K562 (cell line): ENCODE data around the gene KIF9. TPM values are rescaled to one million over a fixed set of nuclear protein-coding genes. Genes with fewer than 3 reads are reported as not detected.

Experiments
- ETV6 ChIP-seq, 3 experiments: fragments of 150-350 bp in 1 of 3; sonication (generic) in 1 of 3; formaldehyde crosslinking in 1 of 3; IDR thresholded peaks; 2 replicates each; pipeline versions ENCODE4 v1.6.1 to v1.8.0; 2014 to 2022; ENCODE audit warnings: borderline replicate concordance in 2 of 3, low read depth in 2 of 3, antibody characterized with exemption in 1 of 3, low read length in 1 of 3, mild to moderate bottlenecking in 1 of 3, missing genetic modification reagents in 1 of 3
- HNRNPK ChIP-seq: fragments of 200-400 bp; formaldehyde crosslinking; IDR thresholded peaks from one replicate; pipeline ENCODE4 v1.6.1; 2018; ENCODE audit warnings: mild to moderate bottlenecking, low read depth, low read length; ENCODE audit not compliant: poor library complexity, severe bottlenecking
- NFIC ChIP-seq: fragments of 450-650 bp; IDR thresholded peaks from 2 replicates; pipeline ENCODE4 v1.6.1; 2017; ENCODE audit warnings: mild to moderate bottlenecking, inconsistent platforms
- PML ChIP-seq: IDR thresholded peaks from 2 replicates; pipeline ENCODE4 v1.6.1; 2012; ENCODE audit warnings: low read length, inconsistent platforms
- POLR3G ChIP-seq: IDR thresholded peaks from 2 replicates; pipeline ENCODE4 v1.6.1; 2011; ENCODE audit not compliant: insufficient read length, insufficient replicate concordance; ENCODE audit errors: extremely low read depth
- PRMT5 ChIP-seq: sonication (generic); formaldehyde crosslinking; IDR thresholded peaks from 2 replicates; pipeline ENCODE4 v1.5.0; 2020; ENCODE audit warnings: missing genetic modification reagents
- SNIP1 ChIP-seq: fragments of 450-650 bp; IDR thresholded peaks from 2 replicates; pipeline ENCODE4 v1.7.1; 2017; ENCODE audit warnings: low read depth, mild to moderate bottlenecking
- TCFL5 ChIP-seq: fragments of 250-450 bp; sonication (Bioruptor Pico); conservative IDR thresholded peaks from 2 replicates; pipeline ENCODE4 v1.6.1; 2021; ENCODE audit warnings: mild to moderate bottlenecking, moderate library complexity, matching md5 sums
- polyA plus RNA-seq, 8 experiments: library from polyadenylated mRNA; depleted of rRNA in 4 of 8; stranded (reverse) in 5 of 8; unstranded in 3 of 8; fragments of >200 nt; fragmentation: Nextera tagmentation in 2 of 8; fragmentation: Illumina TruSeq in 1 of 8; extraction: Ambion mirVana in 2 of 8; extraction: Trizol in 1 of 8; gene quantifications; 2 replicates each; pipeline versions ENCODE4 v1.2.1 to v1.2.3, GENCODE V29; 2011 to 2014; ENCODE audit warnings: inconsistent platforms in 1 of 8, missing spikeins in 1 of 8
- total RNA-seq, 7 experiments: library from RNA; depleted of rRNA in 6 of 7; stranded (reverse); fragments of >200 nt in 6 of 7; fragmentation: Illumina TruSeq in 2 of 7; extraction: Trizol in 2 of 7; gene quantifications; 2 replicates each; pipeline versions ENCODE4 v1.2.1 to v1.2.3, GENCODE V29; 2011 to 2021; ENCODE audit warnings: low replicate concordance in 1 of 7
- TF ChIP-seq, protein P1 (sequence below): fragments of 250-450 bp; sonication (Bioruptor Pico); IDR thresholded peaks from 2 replicates; pipeline ENCODE4 v1.4.0; 2020
- TF ChIP-seq, protein P2 (sequence below): sonication (generic); formaldehyde crosslinking; IDR thresholded peaks from 2 replicates; pipeline ENCODE4 v1.8.0; 2022; ENCODE audit warnings: mild to moderate bottlenecking, missing genetic modification reagents
- TF ChIP-seq, protein P3 (sequence below): fragments of 250-450 bp; sonication (Bioruptor Pico); IDR thresholded peaks from 2 replicates; pipeline ENCODE4 v1.8.0; 2021; ENCODE audit warnings: mild to moderate bottlenecking, moderate library complexity
- TF ChIP-seq, protein P4 (sequence below), 3 experiments: IDR thresholded peaks in 2 of 3; conservative IDR thresholded peaks in 1 of 3; 2 replicates each; pipeline ENCODE4 v1.5.1; 2011 to 2012; ENCODE audit warnings: low read length in 3 of 3, mild to moderate bottlenecking in 3 of 3, control low read depth in 2 of 3, improper control_type of control experiment in 1 of 3, inconsistent platforms in 1 of 3, low read depth in 1 of 3, mixed read lengths in 1 of 3, moderate library complexity in 1 of 3; ENCODE audit not compliant: insufficient read depth in 2 of 3

Gene KIF9
- total and polyA plus RNA-seq, 9 of the 15 experiments (the other 6 are each of a cell fraction or from before 2014, with no cell fraction given), result 16.9 to 56.9 (median 25.0) TPM

DNA sequence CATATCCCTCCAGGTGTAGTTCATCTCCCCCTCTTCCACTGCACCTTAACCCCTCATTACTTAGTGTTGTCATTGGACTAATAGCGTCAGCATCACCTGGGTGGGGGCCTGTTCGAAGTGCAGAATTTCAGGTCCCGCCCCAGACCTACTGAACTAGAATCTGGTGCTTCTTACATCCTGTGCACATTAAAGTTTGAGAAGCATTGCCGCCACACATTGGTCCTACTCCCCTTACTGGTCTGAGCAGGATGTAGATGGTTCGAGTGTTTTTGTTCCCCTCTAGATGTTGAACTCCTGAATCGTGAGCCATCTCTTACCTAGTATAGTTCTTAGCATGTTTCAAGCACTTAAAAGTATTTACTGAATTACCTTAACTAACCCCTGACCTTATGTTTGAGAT is 13.4 kb upstream of the KIF9 start (continued):
- TF ChIP-seq, protein P1, sequence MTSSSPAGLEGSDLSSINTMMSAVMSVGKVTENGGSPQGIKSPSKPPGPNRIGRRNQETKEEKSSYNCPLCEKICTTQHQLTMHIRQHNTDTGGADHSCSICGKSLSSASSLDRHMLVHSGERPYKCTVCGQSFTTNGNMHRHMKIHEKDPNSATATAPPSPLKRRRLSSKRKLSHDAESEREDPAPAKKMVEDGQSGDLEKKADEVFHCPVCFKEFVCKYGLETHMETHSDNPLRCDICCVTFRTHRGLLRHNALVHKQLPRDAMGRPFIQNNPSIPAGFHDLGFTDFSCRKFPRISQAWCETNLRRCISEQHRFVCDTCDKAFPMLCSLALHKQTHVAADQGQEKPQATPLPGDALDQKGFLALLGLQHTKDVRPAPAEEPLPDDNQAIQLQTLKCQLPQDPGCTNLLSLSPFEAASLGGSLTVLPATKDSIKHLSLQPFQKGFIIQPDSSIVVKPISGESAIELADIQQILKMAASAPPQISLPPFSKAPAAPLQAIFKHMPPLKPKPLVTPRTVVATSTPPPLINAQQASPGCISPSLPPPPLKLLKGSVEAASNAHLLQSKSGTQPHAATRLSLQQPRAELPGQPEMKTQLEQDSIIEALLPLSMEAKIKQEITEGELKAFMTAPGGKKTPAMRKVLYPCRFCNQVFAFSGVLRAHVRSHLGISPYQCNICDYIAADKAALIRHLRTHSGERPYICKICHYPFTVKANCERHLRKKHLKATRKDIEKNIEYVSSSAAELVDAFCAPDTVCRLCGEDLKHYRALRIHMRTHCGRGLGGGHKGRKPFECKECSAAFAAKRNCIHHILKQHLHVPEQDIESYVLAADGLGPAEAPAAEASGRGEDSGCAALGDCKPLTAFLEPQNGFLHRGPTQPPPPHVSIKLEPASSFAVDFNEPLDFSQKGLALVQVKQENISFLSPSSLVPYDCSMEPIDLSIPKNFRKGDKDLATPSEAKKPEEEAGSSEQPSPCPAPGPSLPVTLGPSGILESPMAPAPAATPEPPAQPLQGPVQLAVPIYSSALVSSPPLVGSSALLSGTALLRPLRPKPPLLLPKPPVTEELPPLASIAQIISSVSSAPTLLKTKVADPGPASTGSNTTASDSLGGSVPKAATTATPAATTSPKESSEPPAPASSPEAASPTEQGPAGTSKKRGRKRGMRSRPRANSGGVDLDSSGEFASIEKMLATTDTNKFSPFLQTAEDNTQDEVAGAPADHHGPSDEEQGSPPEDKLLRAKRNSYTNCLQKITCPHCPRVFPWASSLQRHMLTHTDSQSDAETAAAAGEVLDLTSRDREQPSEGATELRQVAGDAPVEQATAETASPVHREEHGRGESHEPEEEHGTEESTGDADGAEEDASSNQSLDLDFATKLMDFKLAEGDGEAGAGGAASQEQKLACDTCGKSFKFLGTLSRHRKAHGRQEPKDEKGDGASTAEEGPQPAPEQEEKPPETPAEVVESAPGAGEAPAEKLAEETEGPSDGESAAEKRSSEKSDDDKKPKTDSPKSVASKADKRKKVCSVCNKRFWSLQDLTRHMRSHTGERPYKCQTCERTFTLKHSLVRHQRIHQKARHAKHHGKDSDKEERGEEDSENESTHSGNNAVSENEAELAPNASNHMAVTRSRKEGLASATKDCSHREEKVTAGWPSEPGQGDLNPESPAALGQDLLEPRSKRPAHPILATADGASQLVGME (CRISPR knock-in tag), result no peak
- TF ChIP-seq ETV6 (IDR thresholded peaks at IDR 0.05; ENCODE audit: borderline replicate concordance in 1 of 2, low read depth in 2 of 2, low read length in 1 of 2) (no peak), ETV6 (CRISPR knock-in tag; IDR thresholded peaks at IDR 0.05; ENCODE audit: borderline replicate concordance) (no peak), NFIC (no peak), SNIP1 (no peak), POLR3G (no peak), PRMT5 (CRISPR knock-in tag) (no peak), TCFL5 (CRISPR knock-in tag) (no peak), PML (no peak), HNRNPK (no peak)
- TF ChIP-seq, protein P2, sequence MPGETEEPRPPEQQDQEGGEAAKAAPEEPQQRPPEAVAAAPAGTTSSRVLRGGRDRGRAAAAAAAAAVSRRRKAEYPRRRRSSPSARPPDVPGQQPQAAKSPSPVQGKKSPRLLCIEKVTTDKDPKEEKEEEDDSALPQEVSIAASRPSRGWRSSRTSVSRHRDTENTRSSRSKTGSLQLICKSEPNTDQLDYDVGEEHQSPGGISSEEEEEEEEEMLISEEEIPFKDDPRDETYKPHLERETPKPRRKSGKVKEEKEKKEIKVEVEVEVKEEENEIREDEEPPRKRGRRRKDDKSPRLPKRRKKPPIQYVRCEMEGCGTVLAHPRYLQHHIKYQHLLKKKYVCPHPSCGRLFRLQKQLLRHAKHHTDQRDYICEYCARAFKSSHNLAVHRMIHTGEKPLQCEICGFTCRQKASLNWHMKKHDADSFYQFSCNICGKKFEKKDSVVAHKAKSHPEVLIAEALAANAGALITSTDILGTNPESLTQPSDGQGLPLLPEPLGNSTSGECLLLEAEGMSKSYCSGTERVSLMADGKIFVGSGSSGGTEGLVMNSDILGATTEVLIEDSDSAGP (CRISPR knock-in tag), result no peak
- TF ChIP-seq, protein P3, sequence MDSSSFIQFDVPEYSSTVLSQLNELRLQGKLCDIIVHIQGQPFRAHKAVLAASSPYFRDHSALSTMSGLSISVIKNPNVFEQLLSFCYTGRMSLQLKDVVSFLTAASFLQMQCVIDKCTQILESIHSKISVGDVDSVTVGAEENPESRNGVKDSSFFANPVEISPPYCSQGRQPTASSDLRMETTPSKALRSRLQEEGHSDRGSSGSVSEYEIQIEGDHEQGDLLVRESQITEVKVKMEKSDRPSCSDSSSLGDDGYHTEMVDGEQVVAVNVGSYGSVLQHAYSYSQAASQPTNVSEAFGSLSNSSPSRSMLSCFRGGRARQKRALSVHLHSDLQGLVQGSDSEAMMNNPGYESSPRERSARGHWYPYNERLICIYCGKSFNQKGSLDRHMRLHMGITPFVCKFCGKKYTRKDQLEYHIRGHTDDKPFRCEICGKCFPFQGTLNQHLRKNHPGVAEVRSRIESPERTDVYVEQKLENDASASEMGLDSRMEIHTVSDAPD (CRISPR knock-in tag), result no peak
- TF ChIP-seq, protein P4, sequence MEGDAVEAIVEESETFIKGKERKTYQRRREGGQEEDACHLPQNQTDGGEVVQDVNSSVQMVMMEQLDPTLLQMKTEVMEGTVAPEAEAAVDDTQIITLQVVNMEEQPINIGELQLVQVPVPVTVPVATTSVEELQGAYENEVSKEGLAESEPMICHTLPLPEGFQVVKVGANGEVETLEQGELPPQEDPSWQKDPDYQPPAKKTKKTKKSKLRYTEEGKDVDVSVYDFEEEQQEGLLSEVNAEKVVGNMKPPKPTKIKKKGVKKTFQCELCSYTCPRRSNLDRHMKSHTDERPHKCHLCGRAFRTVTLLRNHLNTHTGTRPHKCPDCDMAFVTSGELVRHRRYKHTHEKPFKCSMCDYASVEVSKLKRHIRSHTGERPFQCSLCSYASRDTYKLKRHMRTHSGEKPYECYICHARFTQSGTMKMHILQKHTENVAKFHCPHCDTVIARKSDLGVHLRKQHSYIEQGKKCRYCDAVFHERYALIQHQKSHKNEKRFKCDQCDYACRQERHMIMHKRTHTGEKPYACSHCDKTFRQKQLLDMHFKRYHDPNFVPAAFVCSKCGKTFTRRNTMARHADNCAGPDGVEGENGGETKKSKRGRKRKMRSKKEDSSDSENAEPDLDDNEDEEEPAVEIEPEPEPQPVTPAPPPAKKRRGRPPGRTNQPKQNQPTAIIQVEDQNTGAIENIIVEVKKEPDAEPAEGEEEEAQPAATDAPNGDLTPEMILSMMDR (IDR thresholded peaks at IDR 0.05 in 2 of 3, conservative IDR thresholded peaks at IDR 0.05 in 1 of 3; ENCODE audit: insufficient read depth in 2 of 3, low read depth in 1 of 3, low read length in 3 of 3), result no peak
